BLaER1 (cell line): Measurements from ENCODE around the gene ZFP3.

ENCODE experiments used
- H3K27ac ChIP-seq: shearing (Covaris generic); formaldehyde crosslinking; 2 replicates; pipeline ENCODE4 v1.8.1; 2022
- H3K27me3 ChIP-seq: shearing (Covaris generic); formaldehyde crosslinking; 2 replicates; pipeline ENCODE4 v1.8.1; 2022
- H3K36me3 ChIP-seq: shearing (Covaris generic); formaldehyde crosslinking; 2 replicates; pipeline ENCODE4 v1.8.1; 2022
- H3K4me1 ChIP-seq: shearing (Covaris generic); formaldehyde crosslinking; 2 replicates; pipeline ENCODE4 v1.8.1; 2022
- H3K4me2 ChIP-seq: shearing (Covaris generic); formaldehyde crosslinking; 2 replicates; pipeline ENCODE4 v1.8.1; 2022
- H3K4me3 ChIP-seq: shearing (Covaris generic); formaldehyde crosslinking; 2 replicates; pipeline ENCODE4 v1.8.1; 2022
- H3K9ac ChIP-seq: shearing (Covaris generic); formaldehyde crosslinking; 2 replicates; pipeline ENCODE4 v1.8.1; 2022
- H3K9me3 ChIP-seq: shearing (Covaris generic); formaldehyde crosslinking; 2 replicates; pipeline ENCODE4 v1.8.1; 2022
- H4K20me1 ChIP-seq: shearing (Covaris generic); formaldehyde crosslinking; 2 replicates; pipeline ENCODE4 v1.8.1; 2022
- Cebpa-rat ChIP-seq: shearing (Covaris generic); IDR thresholded peaks from 2 replicates; pipeline ENCODE4 v1.8.1; 2022

The ZFP3 gene

DNA sequence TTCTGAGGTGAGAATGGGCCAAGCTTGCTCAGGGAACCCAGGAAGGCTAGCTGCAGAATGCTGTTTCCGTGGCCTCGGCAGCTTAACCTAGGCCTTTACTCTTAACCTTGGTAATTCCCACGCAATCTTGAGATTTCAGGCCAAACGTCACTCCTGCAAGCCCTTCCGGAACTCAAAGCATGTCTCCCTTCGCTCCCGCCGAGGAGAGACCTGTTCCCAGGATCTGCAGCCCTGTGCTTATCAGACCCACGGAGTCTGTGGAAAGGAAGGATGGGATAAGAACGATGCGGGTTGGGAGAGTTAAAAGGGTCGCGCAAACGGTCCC is 524 bp upstream of the ZFP3 start:
- H3K36me3 ChIP-seq: peaks cover 10% of the 10 kb centered on the region; the same call in 1 of the 2 replicates
- no peaks in the 10 kb centered on the region for H4K20me1 ChIP-seq
- H3K4me2 ChIP-seq: peak overlapping the region; percentile 92
- H3K9me3 ChIP-seq: peaks cover 20% of the 10 kb centered on the region
- H3K27me3 ChIP-seq: no peaks in the 10 kb centered on the region
- TF ChIP-seq Cebpa-rat: no peak
- peaks cover 24% of the 10 kb centered on the region for H3K4me1 ChIP-seq
- H3K4me3 ChIP-seq: peak overlapping the region; percentile 73
- peak overlapping the region; percentile 74 for H3K9ac ChIP-seq
- H3K27ac ChIP-seq: peak overlapping the region; percentile 77

DNA sequence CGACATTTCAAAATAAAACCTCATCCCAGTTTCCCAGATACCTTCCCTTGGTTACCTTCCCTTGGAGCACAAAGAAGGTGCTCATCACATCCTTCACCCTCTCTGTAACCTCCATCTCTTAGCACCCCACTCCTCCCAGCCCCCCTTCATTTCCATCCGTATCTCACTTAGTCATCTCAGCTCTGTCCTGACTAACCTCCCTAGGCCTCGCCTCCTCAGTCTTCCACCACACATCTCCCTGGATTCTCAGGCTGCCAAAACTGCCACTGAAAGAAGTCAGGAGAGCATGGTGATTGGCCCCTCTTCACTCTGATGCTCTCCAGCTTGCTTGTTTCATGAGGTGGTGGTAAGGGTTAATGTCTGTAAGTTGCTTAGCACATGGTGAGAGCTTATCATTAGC is 2.3 kb downstream of the ZFP3 start:
- peaks cover 24% of the 10 kb centered on the region for H3K4me1 ChIP-seq
- H3K4me2 ChIP-seq: no peak overlapping the region
- H3K9me3 ChIP-seq: peaks cover 48% of the 10 kb centered on the region
- no peak overlapping the region for H3K9ac ChIP-seq
- H3K36me3 ChIP-seq: peaks cover 30% of the 10 kb centered on the region
- no peaks in the 10 kb centered on the region for H3K27me3 ChIP-seq
- no peaks in the 10 kb centered on the region for H4K20me1 ChIP-seq
- H3K27ac ChIP-seq: no peak overlapping the region
- no peak overlapping the region for H3K4me3 ChIP-seq
- TF ChIP-seq Cebpa-rat: no peak

DNA sequence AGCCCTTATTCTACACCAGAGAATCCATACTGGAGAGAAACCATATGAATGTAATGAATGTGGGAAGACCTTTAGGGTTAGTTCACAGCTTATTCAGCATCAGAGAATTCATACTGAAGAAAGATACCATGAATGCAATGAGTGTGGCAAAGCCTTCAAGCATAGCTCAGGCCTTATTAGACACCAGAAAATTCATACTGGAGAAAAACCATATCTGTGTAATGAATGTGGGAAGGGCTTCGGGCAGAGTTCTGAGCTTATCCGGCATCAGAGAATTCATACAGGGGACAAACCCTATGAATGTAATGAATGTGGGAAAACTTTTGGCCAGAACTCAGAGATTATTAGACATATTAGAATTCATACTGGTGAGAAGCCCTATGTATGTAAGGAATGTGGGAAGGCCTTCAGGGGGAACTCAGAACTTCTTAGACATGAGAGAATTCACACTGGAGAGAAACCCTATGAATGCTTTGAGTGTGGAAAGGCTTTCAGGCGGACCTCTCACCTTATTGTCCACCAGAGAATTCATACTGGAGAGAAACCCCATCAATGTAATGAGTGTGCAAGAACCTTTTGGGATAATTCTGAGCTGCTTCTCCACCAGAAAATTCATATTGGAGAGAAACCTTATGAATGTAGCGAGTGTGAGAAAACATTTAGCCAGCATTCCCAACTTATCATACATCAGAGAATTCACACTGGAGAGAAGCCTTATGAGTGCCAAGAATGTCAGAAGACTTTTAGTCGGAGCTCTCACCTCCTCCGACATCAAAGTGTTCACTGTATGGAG is 14.1 kb downstream of the ZFP3 start:
- Histone ChIP-seq H3K9me3 (peaks cover 100% of the 10 kb centered on the region), H3K4me3 (peak overlapping the region; percentile 23; the same call in 1 of the 2 replicates), H3K9ac (no peak overlapping the region), H3K27ac (no peak overlapping the region), H3K36me3 (peaks cover 88% of the 10 kb centered on the region), H3K4me2 (no peak overlapping the region), H3K27me3 (no peaks in the 10 kb centered on the region), H4K20me1 (no peaks in the 10 kb centered on the region), H3K4me1 (no peaks in the 10 kb centered on the region)
- no peak for TF ChIP-seq Cebpa-rat

DNA sequence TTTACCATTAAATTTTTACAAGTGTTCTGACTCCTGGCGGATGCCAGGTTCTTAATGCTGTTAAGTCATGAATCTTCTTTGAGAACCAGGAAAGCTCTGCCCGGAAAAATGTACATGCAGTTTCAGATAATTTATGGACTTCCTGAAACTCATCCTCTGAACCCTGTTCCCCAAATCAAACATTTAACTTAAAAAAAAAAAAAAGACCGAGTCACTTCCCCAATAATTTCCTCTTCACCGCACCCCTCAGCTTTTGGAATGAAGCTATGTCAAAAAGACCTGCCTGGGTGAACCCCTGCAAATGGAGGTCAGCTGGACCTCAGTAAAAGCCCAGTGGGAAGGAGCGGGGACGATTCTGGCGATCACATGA is 18.4 kb downstream of the ZFP3 start:
- Histone ChIP-seq H3K36me3 (peaks cover 50% of the 10 kb centered on the region), H3K27me3 (no peaks in the 10 kb centered on the region), H3K4me1 (0 out of 2 replicates have a peak, but pooled peaks cover 7% of the 10 kb centered on the region), H3K4me3 (peak overlapping the region; percentile 31; the same call in 1 of the 2 replicates), H3K27ac (no peak overlapping the region), H4K20me1 (no peaks in the 10 kb centered on the region), H3K9me3 (peaks cover 78% of the 10 kb centered on the region), H3K4me2 (no peak overlapping the region), H3K9ac (no peak overlapping the region)
- no peak for TF ChIP-seq Cebpa-rat

DNA sequence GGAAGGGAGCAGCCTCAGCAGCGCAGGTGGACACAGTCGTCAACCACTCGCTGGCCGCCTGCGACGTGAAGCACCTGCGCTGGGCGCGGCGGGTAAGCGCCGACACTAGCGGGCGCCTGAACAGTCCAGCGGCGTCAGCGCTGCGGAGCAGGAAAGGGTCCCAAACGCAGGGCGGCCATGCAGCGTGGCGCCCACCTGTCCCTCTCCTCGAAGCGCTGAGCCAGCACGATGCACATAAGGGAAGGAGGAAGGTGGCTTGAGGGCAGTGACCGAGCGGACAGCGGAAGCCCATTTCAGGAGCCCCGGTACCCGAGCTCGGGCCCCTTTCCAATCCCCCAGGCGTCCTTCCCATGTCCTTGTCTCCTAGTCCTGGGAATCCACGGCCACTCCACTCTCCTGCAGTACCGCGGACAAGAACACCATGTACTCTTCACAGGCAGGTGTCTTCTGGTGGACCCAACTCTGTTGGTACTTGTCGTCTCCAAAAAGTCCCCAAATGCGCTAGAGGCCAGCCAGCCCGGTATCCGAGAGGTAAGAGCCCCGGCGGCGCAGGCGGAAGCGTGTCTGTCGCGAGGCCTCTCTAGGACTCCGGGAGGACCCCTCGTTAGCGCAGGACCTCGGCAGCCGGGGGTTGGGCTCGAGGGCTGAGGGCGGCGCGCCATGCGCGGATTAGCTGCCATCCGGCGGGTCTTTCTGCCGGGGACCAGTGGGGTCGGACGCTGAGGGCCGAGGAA is 19.0 kb downstream of the ZFP3 start:
- Histone ChIP-seq H3K4me1 (0 out of 2 replicates have a peak, but pooled peaks cover 7% of the 10 kb centered on the region), H3K9me3 (peaks cover 73% of the 10 kb centered on the region), H4K20me1 (no peaks in the 10 kb centered on the region), H3K36me3 (peaks cover 45% of the 10 kb centered on the region), H3K4me2 (no peak overlapping the region), H3K9ac (no peak overlapping the region), H3K27ac (no peak overlapping the region), H3K27me3 (no peaks in the 10 kb centered on the region), H3K4me3 (peak overlapping the region; percentile 31; the same call in 1 of the 2 replicates)
- TF ChIP-seq Cebpa-rat: no peak

DNA sequence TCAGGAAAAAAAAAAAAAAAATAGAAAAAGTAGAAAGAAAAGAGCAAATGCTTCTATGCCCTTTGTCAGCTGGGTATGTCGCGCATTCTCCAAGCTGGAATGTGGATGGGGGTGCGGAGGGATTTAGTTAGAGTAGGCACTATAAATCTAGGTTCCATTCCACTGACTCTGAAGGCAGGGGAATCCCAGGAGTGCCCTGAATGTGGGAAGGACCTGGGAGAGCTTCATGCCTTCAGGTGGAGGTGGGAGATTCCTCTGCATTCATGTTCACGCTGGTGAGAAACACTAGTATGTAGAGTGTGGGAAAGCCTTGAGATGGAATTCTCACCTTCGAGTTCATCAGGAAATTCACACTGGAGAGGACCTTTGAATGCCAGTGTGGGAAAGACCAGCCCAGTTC is 21.0 kb downstream of the ZFP3 start:
- TF ChIP-seq Cebpa-rat: no peak
- Histone ChIP-seq H3K9me3 (peaks cover 62% of the 10 kb centered on the region), H3K27me3 (no peaks in the 10 kb centered on the region), H3K9ac (no peak overlapping the region), H3K4me1 (0 out of 2 replicates have a peak, but pooled peaks cover 7% of the 10 kb centered on the region), H3K4me2 (no peak overlapping the region), H4K20me1 (no peaks in the 10 kb centered on the region), H3K4me3 (no peak overlapping the region), H3K36me3 (peaks cover 45% of the 10 kb centered on the region), H3K27ac (no peak overlapping the region)

DNA sequence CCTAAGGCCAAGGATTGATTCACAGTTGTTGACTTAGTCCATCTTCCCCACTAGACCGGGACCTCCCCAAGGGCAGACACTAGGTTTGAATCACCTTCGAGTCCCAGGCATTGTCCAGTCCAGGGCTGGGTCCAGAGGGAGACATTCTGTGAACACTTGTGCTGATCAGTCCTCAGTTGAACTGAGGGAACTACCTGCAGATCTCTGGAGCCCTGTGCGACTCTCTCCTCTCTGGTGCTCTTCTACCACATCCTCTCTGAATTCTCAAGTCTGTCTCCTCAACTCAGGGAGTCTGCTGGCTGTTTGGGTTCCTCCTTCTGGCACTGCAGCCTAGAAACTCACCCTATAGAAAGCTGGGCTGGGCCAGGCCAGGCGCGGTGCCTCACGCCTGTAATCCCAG is 22.6 kb downstream of the ZFP3 start:
- H3K36me3 ChIP-seq: peaks cover 46% of the 10 kb centered on the region
- no peak for TF ChIP-seq Cebpa-rat
- H3K27me3 ChIP-seq: no peaks in the 10 kb centered on the region
- H3K9ac ChIP-seq: no peak overlapping the region
- H3K4me1 ChIP-seq: 0 out of 2 replicates have a peak, but pooled peaks cover 7% of the 10 kb centered on the region
- no peak overlapping the region for H3K27ac ChIP-seq
- no peak overlapping the region for H3K4me2 ChIP-seq
- H3K9me3 ChIP-seq: peaks cover 62% of the 10 kb centered on the region
- H4K20me1 ChIP-seq: no peaks in the 10 kb centered on the region
- no peak overlapping the region for H3K4me3 ChIP-seq

DNA sequence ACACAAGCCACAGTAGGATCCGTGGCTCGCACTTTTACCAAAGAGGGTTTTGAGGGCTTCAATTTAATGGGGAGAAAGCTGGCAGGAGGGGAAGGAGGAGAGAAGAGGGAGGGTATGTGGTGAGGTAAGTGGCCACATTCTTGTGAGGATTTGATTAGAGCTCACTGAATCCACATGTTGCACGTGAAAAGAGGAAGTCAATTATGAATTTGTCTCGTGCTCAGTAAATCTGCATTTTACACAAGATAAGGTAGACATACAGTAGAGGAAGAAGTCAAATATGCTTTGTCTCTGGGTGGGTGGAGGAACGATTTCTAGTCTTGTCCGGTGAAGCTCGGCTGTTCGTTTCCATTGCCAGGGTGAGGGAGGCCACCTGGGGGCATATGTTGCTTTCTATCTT is 32.5 kb downstream of the ZFP3 start:
- H3K36me3 ChIP-seq: peaks cover 64% of the 10 kb centered on the region
- TF ChIP-seq Cebpa-rat: no peak
- H3K27ac ChIP-seq: peak overlapping the region; percentile 91

DNA sequence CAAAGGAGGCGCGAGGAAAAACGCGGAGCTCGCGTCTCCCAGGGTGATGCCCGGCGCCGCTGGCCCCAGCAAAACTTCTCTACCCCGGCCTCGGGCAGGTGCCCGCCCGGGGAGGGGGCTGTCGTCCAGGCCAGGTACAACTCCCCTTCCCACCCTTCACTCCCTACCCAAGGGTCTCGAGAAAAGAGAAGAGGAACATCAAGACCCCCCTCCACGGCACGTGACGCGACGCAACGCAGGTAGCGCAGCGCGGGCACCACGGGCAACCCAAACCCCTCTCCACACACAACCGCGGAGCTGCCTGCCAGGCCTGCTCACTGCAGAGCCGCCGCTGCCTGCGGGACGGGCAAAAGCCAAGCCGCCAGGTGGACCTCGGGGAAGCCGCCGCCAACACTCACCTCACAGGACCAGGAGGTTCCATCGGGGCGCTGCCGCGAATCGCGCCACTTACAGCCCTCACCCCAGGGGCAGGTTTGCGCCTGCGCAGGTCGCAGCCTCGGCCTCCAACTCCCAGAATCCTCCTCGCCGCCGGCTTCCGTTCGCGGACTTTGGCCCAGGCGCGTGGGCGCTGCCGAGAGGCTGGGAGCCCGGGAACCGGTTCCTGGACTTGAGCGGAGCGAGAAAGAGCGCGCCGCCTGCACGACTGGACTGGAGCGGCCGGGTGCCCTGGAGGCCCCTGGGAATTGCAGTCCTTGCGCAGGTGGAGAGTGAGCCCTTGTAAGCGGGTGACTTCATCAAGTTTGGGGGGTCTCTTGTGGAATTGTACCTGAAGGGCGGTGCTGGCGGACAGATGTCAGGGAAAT is 33.3 kb downstream of the ZFP3 start, which contains the start of gene ZNF232:
Gene ZNF232, minus strand, starts transcription at position 477 of the 803 bp plus-strand sequence. Its CDS starts 56 bp downstream, at position 421.
- no peaks in the 10 kb centered on the region for H3K27me3 ChIP-seq
- peaks cover 56% of the 10 kb centered on the region for H3K36me3 ChIP-seq
- no peak for TF ChIP-seq Cebpa-rat
- peak within 1 kb of the TSS; percentile 97 for H3K4me2 ChIP-seq
- peak within 1 kb of the TSS; percentile 91 for H3K27ac ChIP-seq
- peaks cover 24% of the 10 kb centered on the region for H3K4me1 ChIP-seq
- H3K9me3 ChIP-seq: peaks cover 47% of the 10 kb centered on the region
- H4K20me1 ChIP-seq: no peaks in the 10 kb centered on the region
- H3K4me3 ChIP-seq: peak within 1 kb of the TSS; percentile 80
- H3K9ac ChIP-seq: peak within 1 kb of the TSS; percentile 87

More for the DNA sequence above, 32.5 kb downstream of the ZFP3 start:
- Histone ChIP-seq H4K20me1 (no peaks in the 10 kb centered on the region), H3K9ac (peak overlapping the region; percentile 87), H3K27me3 (no peaks in the 10 kb centered on the region), H3K4me1 (peaks cover 24% of the 10 kb centered on the region), H3K9me3 (peaks cover 49% of the 10 kb centered on the region), H3K4me2 (peak overlapping the region; percentile 97), H3K4me3 (peak overlapping the region; percentile 80)
